Thyroid gland (tissue), 4 donors: ENCODE measurements around the gene RPP14. TPM values are rescaled to one million over a fixed set of nuclear protein-coding genes. Genes with fewer than 3 reads are reported as not detected.

Source experiments
- DNase-seq, 2 donors: peaks; one replicate each; pipeline ENCODE4 v3.0.0-alpha.2; 2019
- H3K27ac ChIP-seq, 3 donors: fragments of 200-600 bp; sonication (generic); 1 replicate in 2 of 3; 2 replicates in 1 of 3; pipeline ENCODE4 v1.5.1; 2016 to 2019; ENCODE audit warnings: mild to moderate bottlenecking in 1 of 3, moderate library complexity in 1 of 3
- H3K27me3 ChIP-seq: fragments of 200-600 bp; sonication (generic); one replicate; pipeline ENCODE4 v1.5.1; 2019
- H3K36me3 ChIP-seq, 2 donors: fragments of 200-600 bp; sonication (generic); one replicate each; pipeline ENCODE4 v1.5.1; 2016 to 2019
- H3K4me1 ChIP-seq, 2 donors: fragments of 200-600 bp; sonication (generic); one replicate each; pipeline ENCODE4 v1.5.1; 2017 to 2019
- H3K4me3 ChIP-seq, 3 donors: fragments of 200-600 bp; sonication (generic); replicated peaks in 1 of 3; 1 replicate in 2 of 3; 2 replicates in 1 of 3; pipeline ENCODE4 v1.5.1; 2016; ENCODE audit warnings: mild to moderate bottlenecking in 1 of 3
- H3K9me3 ChIP-seq: fragments of 200-600 bp; sonication (generic); one replicate; pipeline ENCODE4 v1.5.1; 2017
- POLR2A ChIP-seq, 2 donors: fragments of 450-650 bp; IDR thresholded peaks; one replicate each; pipeline ENCODE4 v1.6.1; 2017; ENCODE audit warnings: antibody characterized with exemption in 2 of 2, mild to moderate bottlenecking in 2 of 2, moderate library complexity in 1 of 2
- WGBS, 2 donors: methylation state at CpG; one replicate each; pipeline ENCODE4 v1.1.5; 2017; 5-methylcytosine and 5-hydroxymethylcytosine counted together
- intact Hi-C: fragments of 100-400 bp; cut with DNase I; formaldehyde crosslinking; loops from one replicate; pipeline ENCODE4 v1.15.1; 2023
- total RNA-seq, 4 donors: library from RNA; depleted of rRNA; stranded (reverse); fragments of >200 nt; gene quantifications; one replicate each; pipeline ENCODE4 v1.2.3, GENCODE V29; 2016
- TF ChIP-seq, protein P1 (sequence below), 6 experiments: fragments of 200-600 bp in 3 of 6; fragments of 450-650 bp in 3 of 6; sonication (generic) in 3 of 6; IDR thresholded peaks; one replicate each; pipeline ENCODE4 v1.5.1; 2016 to 2019; ENCODE audit warnings: antibody characterized with exemption in 6 of 6, mild to moderate bottlenecking in 2 of 6, inconsistent platforms in 1 of 6, moderate library complexity in 1 of 6

Gene RPP14
- total RNA-seq, result 10 to 100 TPM; 13.4 to 19.9 (median 15.7) TPM

DNA sequence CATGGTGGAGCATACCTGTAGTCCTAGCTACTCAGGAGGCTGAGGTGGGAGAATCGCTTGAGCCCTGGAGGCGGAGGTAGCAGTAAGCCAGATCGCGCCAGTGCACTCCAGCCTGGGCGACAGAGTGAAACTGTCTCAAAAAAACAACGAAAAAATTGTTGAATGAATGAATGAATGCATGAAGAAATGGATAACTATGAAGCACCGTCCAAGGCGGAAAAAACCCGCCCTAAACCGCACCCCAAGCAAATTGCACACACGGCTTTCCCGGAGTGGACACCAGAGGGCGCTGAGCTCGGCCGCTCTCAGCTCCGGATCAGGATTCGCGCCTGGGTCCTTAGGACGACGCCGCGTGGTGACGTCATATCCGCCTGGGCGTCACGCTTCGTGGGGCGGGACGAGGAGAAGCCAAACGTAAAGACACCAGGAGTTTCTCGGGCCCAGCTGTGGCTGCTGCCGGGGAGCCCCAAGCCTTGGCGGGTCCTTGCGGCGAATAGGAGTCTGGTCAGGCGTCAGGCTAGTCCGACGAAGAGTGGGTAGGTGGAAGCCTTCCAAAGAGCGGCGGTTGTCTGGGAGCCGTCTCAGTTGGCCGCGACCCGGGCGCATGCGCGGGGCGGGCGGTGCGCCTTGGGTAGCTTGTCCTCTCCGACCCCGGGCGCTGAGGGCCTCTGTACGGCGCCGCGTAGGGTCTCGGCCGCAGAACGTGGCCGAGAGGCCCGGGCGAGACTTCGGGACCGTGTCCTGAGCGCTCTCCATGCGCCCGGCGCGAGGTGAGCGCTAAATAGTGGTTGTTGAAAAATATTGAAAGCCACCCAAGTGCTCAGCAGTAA lies at the start of gene RPP14, which contains the start of gene HTD2:
RPP14 (plus strand) TSS at position 364 of the 830 bp plus-strand sequence. CDS start 4,085 bp downstream, outside the sequence.
HTD2 (plus strand) TSS at position 639 of the 830 bp plus-strand sequence. CDS start 11,094 bp downstream, outside the sequence.
- Histone ChIP-seq H3K36me3 (peaks cover 6% of the 10 kb centered on the region in 2 donors), H3K9me3 (no peaks in the 10 kb centered on the region), H3K4me3 (peak within 1 kb of the TSS; percentile 41 to 78 (median 62)), H3K27ac (peak within 1 kb of the TSS; percentile 94 to 97 (median 96)), H3K27me3 (no peaks in the 10 kb centered on the region), H3K4me1 (peaks cover 15 to 21% of the 10 kb centered on the region in 2 donors)
- intact Hi-C loops, result no loop called here
- DNase-seq, result peak; percentile 97 to 98
- 9 to 12% methylated on average over 23 to 39 of the region's 71 CpGs for WGBS, 2 donors
- TF ChIP-seq, protein P1, sequence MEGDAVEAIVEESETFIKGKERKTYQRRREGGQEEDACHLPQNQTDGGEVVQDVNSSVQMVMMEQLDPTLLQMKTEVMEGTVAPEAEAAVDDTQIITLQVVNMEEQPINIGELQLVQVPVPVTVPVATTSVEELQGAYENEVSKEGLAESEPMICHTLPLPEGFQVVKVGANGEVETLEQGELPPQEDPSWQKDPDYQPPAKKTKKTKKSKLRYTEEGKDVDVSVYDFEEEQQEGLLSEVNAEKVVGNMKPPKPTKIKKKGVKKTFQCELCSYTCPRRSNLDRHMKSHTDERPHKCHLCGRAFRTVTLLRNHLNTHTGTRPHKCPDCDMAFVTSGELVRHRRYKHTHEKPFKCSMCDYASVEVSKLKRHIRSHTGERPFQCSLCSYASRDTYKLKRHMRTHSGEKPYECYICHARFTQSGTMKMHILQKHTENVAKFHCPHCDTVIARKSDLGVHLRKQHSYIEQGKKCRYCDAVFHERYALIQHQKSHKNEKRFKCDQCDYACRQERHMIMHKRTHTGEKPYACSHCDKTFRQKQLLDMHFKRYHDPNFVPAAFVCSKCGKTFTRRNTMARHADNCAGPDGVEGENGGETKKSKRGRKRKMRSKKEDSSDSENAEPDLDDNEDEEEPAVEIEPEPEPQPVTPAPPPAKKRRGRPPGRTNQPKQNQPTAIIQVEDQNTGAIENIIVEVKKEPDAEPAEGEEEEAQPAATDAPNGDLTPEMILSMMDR (IDR thresholded peaks at IDR 0.05), result peak; percentile 90 to 97 (median 95)
- TF ChIP-seq POLR2A (IDR thresholded peaks at IDR 0.05), result peak; percentile 44 to 76

DNA sequence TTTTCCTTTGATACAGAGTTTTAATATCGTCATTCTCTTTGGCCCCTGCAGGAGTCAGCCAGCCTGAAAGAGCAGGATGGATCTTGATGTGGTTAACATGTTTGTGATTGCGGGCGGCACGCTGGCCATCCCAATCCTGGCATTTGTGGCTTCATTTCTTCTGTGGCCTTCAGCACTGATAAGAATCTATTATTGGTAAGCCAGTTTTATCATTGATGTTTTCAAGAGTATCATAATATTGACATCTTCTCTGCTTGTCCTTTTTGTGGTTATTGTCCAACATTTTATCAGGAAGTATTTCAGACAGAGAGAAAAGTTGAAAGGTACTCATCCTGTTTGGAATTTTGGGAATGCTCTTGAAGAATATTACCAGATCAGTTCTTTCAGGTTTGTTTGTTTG lies 49.5 kb upstream of the RPP14 start:
- Histone ChIP-seq H3K27ac (no peak overlapping the region), H3K4me1 (peaks cover 0 to 6% of the 10 kb centered on the region in 2 donors), H3K36me3 (peaks cover 4 to 6% of the 10 kb centered on the region in 2 donors), H3K4me3 (no peak overlapping the region), H3K9me3 (no peaks in the 10 kb centered on the region), H3K27me3 (no peaks in the 10 kb centered on the region)
- TF ChIP-seq, protein P1 (IDR thresholded peaks at IDR 0.05), result no peak
- no peak for TF ChIP-seq POLR2A (IDR thresholded peaks at IDR 0.05)
- WGBS, 2 donors, result 90 to 96% methylated on average over 4 of the region's 4 CpGs
- no peak for DNase-seq
- intact Hi-C loops, result no loop called here

DNA sequence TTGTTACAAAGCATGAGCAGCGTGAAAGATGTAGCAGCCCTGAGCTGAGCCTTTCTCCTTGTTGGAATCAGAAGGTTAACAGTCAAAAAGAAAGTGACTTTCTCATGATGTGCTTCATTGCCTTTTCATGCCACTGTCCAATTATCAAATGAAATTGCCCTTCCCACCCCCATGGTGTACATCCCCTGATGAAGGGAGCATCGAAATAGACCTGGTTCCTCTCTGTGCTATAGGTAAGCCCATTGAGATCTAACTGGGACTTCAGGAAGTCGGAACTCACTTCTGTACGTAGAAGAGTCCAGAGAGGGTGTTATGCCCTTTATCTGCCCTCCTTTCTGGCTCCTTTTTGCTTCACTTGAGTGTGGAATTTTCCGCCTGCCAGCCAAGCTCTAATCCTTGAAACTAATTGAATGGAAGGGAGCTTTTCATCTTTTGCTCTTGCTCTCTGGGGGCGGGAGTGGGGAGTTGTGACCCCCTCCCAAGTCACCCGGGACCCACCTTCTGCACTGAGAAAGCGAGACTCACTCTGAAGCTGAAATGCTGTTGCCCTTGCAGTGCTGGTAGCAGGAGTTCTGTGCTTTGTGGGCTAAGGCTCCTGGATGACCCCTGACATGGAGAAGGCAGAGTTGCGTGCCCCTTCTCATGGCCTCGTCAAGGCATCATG lies 47.5 kb upstream of the RPP14 start:
- H3K27ac ChIP-seq, result no peak overlapping the region
- WGBS, 2 donors, result 86 to 92% methylated on average over 10 of the region's 10 CpGs
- peaks cover 4 to 6% of the 10 kb centered on the region in 2 donors for H3K36me3 ChIP-seq
- no peaks in the 10 kb centered on the region for H3K9me3 ChIP-seq
- no peaks in the 10 kb centered on the region for H3K4me1 ChIP-seq
- no peak for DNase-seq
- no peak overlapping the region for H3K4me3 ChIP-seq
- H3K27me3 ChIP-seq, result no peaks in the 10 kb centered on the region
- no peak for TF ChIP-seq POLR2A (IDR thresholded peaks at IDR 0.05)
- TF ChIP-seq, protein P1 (IDR thresholded peaks at IDR 0.05), result no peak
- intact Hi-C loops, result no loop called here

DNA sequence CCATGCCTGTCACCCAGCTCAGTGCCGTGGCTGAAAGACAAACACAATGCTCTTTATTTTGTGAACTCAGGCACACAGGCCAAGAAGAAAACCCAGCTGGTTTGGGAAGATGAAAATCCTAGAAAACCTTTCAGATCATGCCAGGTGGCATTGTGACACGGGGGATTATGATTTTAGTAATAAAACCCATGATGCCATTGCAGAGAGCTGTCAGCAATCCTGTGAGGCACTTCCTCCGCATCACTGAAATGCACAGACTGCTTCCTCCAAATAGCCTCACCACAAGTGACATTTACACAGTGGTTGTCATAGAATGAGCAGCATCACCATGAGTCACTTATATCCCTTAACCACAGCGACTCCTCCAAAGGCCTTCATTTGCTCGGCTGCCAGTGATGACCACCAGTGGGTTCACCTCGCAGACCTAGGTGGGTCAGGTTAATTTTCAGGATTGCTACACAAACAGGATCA lies 45.7 kb upstream of the RPP14 start:
- no peak for DNase-seq
- Histone ChIP-seq H3K9me3 (no peaks in the 10 kb centered on the region), H3K4me1 (no peaks in the 10 kb centered on the region), H3K36me3 (peaks cover 4 to 6% of the 10 kb centered on the region in 2 donors), H3K4me3 (no peak overlapping the region), H3K27me3 (no peaks in the 10 kb centered on the region), H3K27ac (no peak overlapping the region)
- TF ChIP-seq POLR2A (IDR thresholded peaks at IDR 0.05), result no peak
- TF ChIP-seq, protein P1 (IDR thresholded peaks at IDR 0.05), result no peak
- WGBS, 2 donors, result 87 to 94% methylated on average over 6 of the region's 6 CpGs
- intact Hi-C loops, result no loop called here
